Neural cell (in vitro differentiated cells): ENCODE data around the gene RAB34.
A peak's percentile ranks its signal among the peaks of the same experiment; 100 is the strongest.

Experiments used
- EZH2 ChIP-seq: fragments of 200-600, 300-800 bp; shearing (Covaris generic), sonication (generic); IDR thresholded peaks from 2 replicates; pipeline ENCODE4 v1.6.1; 2014; ENCODE audit warnings: antibody characterized with exemption, low read length, borderline replicate concordance, mild to moderate bottlenecking; ENCODE audit not compliant: insufficient read depth, poor library complexity, severe bottlenecking
- RAD21 ChIP-seq: fragments of 450-650 bp; conservative IDR thresholded peaks from 2 replicates; pipeline ENCODE4 v1.6.1; 2014; ENCODE audit warnings: antibody characterized with exemption, mild to moderate bottlenecking, moderate library complexity
- SMC3 ChIP-seq: fragments of 450-650 bp; conservative IDR thresholded peaks from 2 replicates; pipeline ENCODE4 v1.6.1; 2014; ENCODE audit warnings: antibody characterized with exemption, mild to moderate bottlenecking, moderate library complexity; ENCODE audit not compliant: poor library complexity
- TAF1 ChIP-seq: IDR thresholded peaks from 2 replicates; pipeline ENCODE4 v1.6.1; 2012; ENCODE audit warnings: low read depth
- TF ChIP-seq, protein P1 (sequence below): fragments of 450-650 bp; IDR thresholded peaks from 2 replicates; pipeline ENCODE4 v1.5.1; 2014; ENCODE audit warnings: antibody characterized with exemption, mild to moderate bottlenecking, moderate library complexity; ENCODE audit not compliant: poor library complexity, severe bottlenecking
- TF ChIP-seq, protein P2 (sequence below): IDR thresholded peaks from 2 replicates; pipeline ENCODE4 v1.6.1; 2012; ENCODE audit warnings: borderline replicate concordance

DNA sequence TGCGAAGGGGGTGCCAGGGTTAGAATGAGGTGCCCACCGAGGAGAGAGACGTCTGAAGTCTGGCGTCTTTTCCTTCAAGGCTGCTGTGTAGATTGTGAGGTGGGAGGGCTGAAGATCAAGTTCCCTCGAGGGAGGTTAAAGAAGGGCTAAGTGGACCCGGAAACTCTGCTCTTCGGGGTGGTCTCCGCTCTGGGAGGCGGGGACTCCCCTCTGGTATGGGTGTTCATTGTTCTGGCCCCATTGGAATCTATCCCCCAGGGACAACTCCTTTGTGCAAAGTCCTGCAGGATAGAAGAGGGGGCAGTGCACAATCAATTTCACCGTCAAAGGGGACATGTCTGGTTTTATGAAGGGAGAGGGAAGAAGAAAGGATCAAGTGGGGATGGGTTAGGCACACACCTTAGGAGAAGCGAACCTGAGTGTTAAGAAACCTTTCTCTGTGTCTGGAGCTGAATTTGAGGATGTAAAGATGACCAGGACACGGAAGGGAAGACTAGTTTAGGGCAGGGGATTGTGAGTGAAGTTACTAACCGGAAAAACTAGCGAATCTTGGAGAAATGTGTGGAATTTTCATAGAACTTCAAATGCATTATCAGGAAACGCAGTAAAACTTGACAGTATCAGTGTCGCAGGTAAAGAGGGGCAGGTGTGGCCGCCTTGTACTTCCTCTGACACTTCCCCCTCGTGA is 809 bp upstream of the RAB34 start:
- peak; percentile 10 for TF ChIP-seq EZH2
- TF ChIP-seq, protein P1, sequence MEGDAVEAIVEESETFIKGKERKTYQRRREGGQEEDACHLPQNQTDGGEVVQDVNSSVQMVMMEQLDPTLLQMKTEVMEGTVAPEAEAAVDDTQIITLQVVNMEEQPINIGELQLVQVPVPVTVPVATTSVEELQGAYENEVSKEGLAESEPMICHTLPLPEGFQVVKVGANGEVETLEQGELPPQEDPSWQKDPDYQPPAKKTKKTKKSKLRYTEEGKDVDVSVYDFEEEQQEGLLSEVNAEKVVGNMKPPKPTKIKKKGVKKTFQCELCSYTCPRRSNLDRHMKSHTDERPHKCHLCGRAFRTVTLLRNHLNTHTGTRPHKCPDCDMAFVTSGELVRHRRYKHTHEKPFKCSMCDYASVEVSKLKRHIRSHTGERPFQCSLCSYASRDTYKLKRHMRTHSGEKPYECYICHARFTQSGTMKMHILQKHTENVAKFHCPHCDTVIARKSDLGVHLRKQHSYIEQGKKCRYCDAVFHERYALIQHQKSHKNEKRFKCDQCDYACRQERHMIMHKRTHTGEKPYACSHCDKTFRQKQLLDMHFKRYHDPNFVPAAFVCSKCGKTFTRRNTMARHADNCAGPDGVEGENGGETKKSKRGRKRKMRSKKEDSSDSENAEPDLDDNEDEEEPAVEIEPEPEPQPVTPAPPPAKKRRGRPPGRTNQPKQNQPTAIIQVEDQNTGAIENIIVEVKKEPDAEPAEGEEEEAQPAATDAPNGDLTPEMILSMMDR = no peak
- TF ChIP-seq, protein P2, sequence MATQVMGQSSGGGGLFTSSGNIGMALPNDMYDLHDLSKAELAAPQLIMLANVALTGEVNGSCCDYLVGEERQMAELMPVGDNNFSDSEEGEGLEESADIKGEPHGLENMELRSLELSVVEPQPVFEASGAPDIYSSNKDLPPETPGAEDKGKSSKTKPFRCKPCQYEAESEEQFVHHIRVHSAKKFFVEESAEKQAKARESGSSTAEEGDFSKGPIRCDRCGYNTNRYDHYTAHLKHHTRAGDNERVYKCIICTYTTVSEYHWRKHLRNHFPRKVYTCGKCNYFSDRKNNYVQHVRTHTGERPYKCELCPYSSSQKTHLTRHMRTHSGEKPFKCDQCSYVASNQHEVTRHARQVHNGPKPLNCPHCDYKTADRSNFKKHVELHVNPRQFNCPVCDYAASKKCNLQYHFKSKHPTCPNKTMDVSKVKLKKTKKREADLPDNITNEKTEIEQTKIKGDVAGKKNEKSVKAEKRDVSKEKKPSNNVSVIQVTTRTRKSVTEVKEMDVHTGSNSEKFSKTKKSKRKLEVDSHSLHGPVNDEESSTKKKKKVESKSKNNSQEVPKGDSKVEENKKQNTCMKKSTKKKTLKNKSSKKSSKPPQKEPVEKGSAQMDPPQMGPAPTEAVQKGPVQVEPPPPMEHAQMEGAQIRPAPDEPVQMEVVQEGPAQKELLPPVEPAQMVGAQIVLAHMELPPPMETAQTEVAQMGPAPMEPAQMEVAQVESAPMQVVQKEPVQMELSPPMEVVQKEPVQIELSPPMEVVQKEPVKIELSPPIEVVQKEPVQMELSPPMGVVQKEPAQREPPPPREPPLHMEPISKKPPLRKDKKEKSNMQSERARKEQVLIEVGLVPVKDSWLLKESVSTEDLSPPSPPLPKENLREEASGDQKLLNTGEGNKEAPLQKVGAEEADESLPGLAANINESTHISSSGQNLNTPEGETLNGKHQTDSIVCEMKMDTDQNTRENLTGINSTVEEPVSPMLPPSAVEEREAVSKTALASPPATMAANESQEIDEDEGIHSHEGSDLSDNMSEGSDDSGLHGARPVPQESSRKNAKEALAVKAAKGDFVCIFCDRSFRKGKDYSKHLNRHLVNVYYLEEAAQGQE = no peak
- no peak for TF ChIP-seq SMC3
- no peak for TF ChIP-seq TAF1
- no peak for TF ChIP-seq RAD21
